ENCODE measurements around the gene EFNA2.

The EFNA2 gene

GRCh38 chr19:1260749-1261537, 24.7 kb upstream of the EFNA2 start:
- DNase-seq: peak; percentile 71

- DNase-seq: no peak
These were observed 24.2 kb upstream of the EFNA2 start for GRCh38 chr19:1261538-1261797.

- DNase-seq: no peak
These were observed 23.7 kb upstream of the EFNA2 start for GRCh38 chr19:1261798-1262622.

GRCh38 chr19:1262623-1263123, 23.0 kb upstream of the EFNA2 start:
- no peak for DNase-seq

GRCh38 chr19:1263188-1263587, 22.5 kb upstream of the EFNA2 start:
- no peak for DNase-seq

GRCh38 chr19:1264801-1265614, 20.7 kb upstream of the EFNA2 start:
- no peak for DNase-seq

- DNase-seq: no peak
These were observed 20.0 kb upstream of the EFNA2 start for GRCh38 chr19:1265615-1266128.

GRCh38 chr19:1266129-1266915, 19.4 kb upstream of the EFNA2 start:
- peak; percentile 37 for DNase-seq

GRCh38 chr19:1266916-1267476, 18.7 kb upstream of the EFNA2 start:
- DNase-seq: no peak

GRCh38 chr19:1267477-1268225, 18.0 kb upstream of the EFNA2 start:
- DNase-seq: no peak

- DNase-seq: no peak
These were observed 17.2 kb upstream of the EFNA2 start for GRCh38 chr19:1268226-1269064.

GRCh38 chr19:1269065-1269477, 16.6 kb upstream of the EFNA2 start, which contains the start of gene CIRBP:
CIRBP (plus strand) TSS chr19:1269332; CDS start chr19:1270934, 1,602 bp downstream.
- peak; percentile 81 for DNase-seq

- no peak for DNase-seq
These were observed 16.0 kb upstream of the EFNA2 start for GRCh38 chr19:1269478-1270212.

- no peak for DNase-seq
These were observed 15.3 kb upstream of the EFNA2 start for GRCh38 chr19:1270213-1270853.

- DNase-seq: no peak
These were observed 14.7 kb upstream of the EFNA2 start for GRCh38 chr19:1270854-1271527.

GRCh38 chr19:1271528-1272422, 13.9 kb upstream of the EFNA2 start:
- no peak for DNase-seq
